DLD1 (cell line): ENCODE measurements around the gene ARL6IP4.

Source experiments
- in situ Hi-C: cut with HindIII; loops from 2 replicates; pipeline ENCODE4 v1.10.0; 2017; ENCODE audit warnings: low sequenced_read_pairs

The ARL6IP4 gene

DNA sequence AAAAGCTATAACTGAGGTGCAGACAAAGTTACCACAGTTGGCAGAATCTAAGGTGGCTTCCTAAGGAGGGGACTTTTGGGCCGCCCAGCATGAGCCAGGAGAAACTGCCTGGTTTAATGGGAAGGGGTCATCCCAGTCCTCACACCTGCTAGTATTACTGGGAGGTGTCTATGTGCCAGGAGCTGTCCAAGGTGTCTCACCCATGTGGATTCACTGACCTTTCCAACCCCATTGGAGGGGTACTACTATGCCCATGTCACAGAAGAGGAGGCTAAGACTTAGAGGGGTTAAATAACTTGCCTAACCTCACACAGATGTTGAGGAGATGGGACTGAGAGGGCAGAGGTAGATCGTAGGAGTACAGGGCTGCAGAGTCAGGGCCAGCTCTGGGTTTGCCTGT, 24.4 kb upstream of the ARL6IP4 start:
- in situ Hi-C loops: no loop called here

DNA sequence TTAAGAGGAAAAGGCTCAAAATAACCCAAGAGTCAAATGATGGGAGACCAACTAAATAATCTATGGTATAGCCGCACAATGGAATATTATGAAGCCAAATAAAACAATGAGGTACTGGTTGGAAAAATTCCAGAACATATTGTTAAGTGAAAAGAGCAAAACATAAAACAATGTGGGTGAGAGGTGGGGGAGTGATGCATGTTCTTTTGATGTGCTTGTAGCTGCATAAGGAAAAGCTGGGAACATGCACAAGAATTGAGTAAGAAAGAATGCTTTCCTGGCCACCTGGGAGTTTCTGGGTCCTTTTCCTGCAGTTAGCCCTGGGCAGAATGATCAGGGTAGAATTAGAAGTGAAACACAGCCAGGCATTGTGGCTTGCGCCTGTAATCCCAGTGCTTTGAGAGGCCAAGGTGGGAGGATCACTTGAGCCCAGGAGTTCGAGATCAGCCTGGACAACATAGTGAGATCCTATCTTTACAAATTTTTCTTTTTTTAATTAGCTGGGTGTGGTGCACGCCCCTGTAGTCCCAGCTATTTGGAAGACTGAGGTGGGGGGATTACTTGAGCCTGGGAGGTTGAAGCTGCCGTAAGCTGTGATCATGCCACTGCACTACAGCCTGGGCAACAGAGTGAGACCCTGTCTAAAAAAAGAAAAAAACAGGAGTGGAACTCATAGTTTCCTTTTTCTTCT, 22.1 kb upstream of the ARL6IP4 start:
- in situ Hi-C loops: no loop called here

DNA sequence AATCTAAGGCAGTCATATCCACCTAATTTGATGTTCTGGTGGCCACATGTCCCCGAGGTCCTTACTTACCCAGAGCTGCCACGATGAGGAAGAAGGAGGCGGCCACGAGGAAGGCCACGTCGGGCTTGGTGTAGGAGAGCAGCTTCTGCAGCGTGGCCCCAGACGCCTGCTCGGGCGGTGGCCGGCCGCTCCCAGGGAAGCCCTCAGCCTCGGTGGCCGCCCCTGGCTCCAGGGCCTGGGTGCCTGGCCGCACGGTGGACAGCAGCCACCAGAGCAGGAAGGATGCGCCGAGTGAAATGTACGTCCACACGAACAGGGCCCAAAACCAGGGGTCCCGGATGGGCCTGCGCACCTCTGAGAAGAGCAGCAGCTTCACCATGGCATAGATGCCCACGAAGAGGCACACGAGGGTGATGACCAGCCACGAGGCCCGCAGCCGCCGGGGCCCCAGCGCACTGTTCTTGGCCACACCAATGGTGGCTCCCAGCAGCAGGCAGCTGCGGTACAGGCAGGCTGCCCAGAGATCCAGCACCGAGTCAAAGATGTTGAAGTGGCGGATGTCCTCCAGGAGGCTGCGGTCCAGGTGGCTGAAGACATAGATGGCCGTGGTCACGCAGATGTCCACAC, 20.8 kb upstream of the ARL6IP4 start:
- in situ Hi-C loops: no loop called here

DNA sequence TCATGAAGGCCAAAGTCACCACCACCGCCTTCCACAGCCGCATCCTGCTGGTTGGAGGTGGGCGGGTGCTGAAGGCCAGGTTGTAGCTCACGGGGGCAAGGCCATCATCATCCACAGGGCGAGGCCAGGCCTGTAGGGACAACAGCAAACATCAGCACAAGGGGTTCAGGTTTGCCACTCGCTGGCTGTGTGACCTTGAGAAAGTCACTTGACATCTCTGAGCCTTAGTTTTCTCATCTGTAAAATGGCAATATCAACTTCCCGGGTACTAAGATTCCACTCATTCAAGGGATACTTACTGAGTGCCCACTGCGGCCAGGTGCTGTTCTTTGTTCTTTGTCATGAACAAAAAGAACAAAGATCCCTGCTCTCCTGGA, 20.3 kb upstream of the ARL6IP4 start:
- in situ Hi-C loops: no loop called here

DNA sequence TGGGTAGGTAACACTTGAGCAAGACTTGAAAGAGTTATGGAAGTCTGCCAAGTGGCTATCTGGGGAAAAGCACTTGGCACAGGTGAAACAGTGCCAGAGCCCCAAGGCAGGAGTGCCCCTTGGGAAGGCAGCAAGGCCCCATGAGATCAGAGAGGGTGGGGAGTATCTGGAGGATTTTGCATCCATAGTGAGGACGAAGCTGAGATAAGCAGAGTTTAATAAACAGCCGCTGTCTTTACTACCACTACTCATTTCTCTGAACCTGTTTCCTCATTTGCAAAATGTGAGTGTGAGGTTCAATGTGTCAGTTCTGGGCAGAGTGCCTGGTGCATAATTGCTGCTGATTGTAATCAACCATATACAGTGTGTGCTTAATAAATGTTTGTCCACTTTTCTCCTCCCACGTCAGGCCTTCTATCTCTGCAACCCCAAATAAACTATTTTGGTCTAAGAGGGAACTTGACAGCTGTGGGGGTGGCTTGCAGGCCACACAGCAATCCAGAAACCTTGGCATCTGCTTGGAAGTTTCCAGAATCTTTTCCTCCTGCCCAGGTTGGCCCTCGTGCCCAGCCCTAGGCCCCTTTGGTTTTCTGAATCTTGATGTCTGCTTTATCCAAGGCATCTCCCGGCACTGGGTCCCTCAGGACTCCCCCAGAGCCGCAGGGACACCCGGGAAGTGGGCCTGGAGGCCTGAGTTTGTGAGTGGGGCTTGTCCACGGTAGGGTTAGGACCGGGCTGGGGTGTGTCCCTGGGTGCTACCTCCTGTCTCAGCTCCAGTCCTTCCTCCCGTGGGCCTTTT, 18.8 kb upstream of the ARL6IP4 start:
- in situ Hi-C loops: no loop called here

DNA sequence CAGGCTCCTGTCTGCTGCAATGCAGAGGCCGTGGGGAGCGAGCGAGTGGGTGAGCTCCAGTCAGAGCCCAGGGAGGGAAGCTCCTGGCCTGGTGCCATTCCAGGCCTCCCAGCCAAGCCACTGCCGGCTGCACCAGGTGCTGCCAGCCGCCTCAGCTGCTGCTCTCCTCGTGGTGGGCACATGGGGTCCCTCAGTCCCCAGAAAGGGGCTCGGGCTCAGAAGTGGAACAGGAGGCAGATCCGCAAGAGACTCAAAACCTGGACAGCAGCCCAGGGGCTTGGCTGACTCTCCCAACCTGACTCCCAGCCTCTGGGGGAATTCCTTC, 16.6 kb upstream of the ARL6IP4 start:
- in situ Hi-C loops: no loop called here

DNA sequence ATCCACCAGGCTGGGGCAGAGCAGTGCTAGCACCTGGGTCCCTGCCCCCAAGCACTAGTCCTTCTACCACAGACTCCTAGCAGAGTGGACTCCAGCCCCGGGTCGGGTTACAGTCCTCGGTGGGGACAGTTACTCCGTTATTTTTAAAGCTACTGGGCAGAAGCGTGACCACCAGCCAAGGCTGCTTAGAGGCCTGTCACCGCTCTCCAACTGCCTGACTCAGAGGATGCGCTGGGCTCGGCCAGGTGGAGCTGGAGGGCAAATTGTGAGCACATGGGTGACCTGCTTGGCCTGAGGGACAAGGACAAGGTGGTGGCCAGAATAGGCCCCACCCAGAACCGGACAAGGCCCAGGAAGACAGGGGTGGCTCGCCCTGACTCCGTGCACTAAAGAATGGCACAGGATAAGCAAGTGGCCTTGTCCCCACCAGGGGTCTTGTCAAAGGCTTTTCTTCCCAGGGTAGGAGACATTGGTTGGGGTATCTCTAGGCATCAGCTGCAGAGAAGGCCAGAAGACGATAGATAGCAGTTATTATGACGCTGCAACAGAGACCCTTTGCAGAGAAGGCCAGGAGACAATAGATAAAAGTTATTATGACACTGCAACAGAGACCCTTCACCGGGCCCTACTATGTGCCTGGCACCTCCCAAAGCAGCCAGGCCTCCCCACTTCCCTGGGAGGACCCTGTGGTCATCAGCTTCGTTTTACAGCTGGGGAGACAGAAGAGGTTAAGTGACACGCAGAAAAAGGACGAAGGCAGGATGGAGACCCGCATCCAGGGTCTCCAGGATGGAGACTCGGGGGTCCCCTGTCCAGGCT, 15.8 kb upstream of the ARL6IP4 start:
- in situ Hi-C loops: no loop called here

DNA sequence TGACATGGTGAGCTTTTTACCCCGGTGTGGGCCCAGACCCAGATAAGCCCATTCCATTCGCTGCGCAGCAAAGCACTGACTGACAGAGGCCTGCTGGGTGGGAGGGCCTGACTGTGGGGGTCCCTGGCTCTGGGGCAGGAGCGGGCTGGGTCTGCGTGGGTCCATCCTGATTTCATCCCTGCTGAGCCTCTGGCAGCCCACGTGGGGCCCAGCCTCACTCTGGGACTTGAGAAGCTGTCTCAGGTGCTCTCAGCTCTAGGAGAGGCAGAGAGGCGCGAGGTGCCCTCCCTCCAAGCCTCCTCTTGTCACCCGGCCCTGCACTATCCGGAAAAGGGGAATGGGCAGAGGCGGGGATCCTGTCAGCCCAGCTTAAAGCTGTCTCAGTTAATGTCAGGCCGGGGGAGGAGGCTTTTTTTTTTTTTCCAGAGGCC, 15.1 kb upstream of the ARL6IP4 start:
- in situ Hi-C loops: no loop called here

DNA sequence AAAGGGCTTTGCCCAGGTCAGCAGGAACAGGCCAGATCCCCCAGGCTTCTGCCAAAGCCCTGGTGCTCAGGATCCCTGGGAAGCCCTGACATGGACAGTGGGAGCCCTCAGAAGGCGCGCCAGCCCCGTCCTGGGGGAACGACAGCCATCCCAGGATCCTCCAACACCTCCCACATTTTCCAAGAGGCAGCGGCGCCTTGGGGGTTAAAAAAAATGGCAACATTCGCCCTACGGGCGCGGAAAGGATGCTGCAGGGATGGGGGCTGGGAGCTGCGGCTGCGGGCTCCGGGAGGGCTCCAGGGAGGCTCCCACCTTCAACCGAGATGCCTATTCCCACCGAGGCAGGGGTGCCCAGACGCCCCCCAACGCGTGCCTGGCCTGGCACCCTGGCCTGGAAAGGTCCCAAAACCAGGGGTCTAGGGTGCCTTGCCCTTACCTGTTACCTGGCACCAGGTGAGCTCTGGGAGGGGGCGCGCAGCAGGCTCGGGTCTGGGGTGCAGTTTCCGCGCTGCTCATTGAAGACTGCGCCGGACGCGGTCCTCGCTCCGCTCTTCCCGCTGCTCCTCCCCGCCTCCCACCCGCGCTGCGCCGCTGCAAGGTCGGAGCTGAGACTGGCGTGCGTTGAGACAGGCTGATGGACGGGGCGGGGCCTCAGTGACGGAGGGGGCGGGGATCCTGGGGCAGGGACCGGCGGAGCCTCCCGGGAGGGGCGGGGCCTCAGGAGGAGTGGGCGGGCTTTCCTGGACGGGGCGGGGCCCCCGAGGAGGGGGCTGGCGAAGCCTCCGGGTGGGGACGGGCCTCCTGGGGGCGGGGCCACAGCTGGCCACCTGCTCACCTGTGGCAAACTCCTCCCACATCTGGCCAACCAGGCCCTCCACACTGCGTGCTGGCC, 14.4 kb upstream of the ARL6IP4 start, which contains the start of gene ABCB9:
Gene ABCB9 (minus strand): TSS at position 613 of the 892 bp plus-strand sequence. CDS start 6,228 bp downstream, outside the sequence.
- in situ Hi-C loops: no loop called here

DNA sequence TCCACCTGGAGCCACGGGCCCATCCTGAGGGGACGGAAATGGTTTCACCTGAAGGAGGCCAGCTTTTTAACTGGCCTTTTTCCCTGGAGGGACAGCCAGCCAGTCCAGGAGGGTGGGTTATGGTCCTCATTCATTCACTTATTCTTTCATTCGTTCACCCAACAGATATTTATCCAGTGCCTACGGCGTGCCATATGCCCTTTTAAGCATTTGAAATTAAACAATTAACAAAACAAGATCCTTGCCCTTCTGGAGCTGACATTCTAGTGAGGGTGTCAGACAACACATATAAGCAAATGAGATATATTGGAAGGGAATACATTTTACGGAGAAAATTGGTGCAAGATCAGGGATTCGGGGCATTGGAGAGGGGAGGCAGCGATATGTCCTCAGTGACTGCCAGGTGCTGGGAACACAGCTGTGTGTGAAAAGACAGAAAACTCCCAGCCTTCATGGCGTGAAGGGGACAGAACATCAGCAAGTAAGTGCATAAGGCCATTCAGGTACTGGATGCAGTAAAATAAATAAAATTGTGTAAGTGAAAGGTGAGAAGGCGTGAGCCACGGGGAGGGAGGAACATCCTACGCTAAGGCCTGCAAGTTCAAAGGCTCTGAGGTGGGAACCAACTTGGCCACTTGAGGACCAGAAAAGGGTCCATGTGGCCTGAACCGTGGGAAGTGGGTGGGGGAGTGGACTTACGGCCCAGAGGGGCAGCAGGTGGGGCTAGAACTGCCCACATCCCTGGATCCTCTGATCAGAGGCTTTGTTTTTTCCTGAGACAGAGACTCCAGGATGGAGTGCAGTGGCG, 13.5 kb upstream of the ARL6IP4 start:
- in situ Hi-C loops: no loop called here

DNA sequence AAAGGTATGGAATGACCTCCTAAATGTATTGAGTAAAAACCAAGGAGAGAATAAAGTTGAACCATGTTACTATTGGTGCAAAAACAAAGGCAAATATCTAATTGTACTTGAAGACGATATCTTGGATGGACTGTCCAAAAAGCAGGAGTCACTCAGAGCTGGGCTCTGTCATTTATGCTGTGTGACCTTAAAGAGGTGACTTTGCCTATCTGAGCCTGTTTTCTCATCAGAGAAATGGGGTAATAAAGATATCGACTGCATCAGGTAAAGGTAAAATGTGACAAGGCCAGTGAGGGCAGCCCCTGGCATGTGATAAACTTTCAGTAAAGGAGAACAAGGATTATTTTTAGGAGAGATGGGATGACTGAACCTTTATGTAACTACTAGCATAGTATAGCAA, 12.4 kb upstream of the ARL6IP4 start:
- in situ Hi-C loops: no loop called here

DNA sequence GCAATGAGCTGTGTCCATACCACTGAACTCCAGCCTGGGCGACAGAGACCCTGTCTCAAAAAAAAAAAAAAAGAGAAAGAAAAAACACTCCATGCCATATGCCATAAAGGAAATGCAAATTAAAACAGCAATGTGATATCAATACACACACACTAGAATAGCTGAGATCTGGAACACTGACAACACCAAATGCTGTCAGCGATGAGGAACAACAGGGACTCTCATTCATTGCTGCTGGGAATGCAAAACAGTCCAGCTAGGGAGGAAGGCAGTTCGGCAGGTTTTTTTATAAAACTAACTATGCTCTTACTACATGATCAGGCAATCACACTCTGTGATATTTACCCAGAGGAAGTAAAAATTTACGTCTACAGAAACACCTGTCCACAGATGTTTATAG, 10.8 kb upstream of the ARL6IP4 start:
- in situ Hi-C loops: no loop called here

DNA sequence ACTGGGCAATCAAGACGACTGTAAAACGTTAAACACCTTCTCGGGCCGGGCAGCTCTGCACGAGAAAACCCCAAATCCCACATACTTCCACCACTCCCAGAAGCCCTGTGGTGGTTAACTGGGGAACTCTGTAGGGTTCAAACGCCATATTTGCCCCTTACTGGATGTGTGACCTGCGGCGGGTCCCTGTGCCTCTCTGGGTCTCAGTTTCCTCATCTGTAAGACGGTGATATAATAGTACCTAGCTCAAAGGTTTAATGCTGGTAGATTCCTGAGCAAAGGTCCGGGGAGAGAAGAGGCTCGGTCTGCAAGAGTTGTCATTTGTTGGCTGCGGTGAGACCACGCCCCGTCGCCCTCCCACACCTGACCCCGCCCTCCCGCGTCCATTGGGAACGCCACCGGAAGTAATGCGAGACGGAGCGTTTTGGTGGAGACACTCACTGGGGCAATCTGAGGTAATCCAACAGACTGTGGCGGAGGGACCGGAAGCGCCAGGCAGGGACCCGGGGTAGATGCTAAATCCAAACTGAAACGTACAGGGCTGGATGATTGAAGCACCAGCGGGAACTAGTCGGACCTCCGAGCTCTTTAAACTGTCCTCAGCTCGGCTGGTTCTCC, 6.1 kb upstream of the ARL6IP4 start:
- in situ Hi-C loops: no loop called here

DNA sequence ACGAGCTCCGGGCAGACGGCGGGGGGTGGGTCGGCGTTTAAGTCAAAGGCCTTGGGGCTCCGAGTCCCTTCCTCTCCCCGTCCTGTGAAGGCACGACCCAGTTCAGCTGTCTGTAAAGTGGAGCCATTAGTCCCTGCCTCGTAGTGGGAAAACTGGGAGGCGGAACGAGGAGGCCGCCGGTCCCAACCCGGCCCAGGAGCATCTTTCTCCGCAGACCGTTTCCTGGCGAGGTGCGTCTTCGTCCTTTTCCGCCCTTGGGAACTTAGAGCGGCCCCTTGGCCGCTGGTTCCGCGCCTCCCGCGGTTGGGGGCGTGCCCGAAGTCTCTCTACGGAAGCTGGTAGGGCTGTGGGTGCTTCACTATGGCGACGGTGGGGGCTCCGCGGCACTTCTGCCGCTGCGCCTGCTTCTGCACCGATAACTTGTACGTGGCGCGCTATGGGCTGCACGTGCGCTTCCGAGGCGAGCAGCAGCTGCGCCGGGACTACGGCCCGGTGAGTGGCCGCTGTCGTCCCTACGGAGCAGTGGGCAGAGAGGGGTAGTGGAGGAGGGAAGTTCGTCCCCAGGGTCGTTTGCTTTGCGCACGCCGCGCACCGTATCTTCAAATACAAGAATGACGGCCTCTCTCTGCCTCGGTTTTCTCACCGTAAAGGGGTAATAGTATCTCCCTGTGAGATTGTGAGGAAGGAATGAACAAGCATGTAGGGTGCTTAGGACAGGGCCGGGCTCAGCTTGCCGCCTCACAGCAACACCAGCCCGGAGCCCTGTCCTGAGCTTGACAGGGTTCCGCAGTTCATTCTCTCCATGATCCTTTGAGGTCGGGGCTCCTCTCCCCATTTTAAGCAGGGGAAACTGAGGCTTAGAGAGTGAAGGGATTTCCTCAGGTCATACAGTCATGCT, 5.3 kb upstream of the ARL6IP4 start, which contains the start of gene OGFOD2:
Gene OGFOD2 (plus strand): TSS at position 353 of the 898 bp plus-strand sequence. CDS start 8 bp downstream, at position 361.
- in situ Hi-C loops: no loop called here

DNA sequence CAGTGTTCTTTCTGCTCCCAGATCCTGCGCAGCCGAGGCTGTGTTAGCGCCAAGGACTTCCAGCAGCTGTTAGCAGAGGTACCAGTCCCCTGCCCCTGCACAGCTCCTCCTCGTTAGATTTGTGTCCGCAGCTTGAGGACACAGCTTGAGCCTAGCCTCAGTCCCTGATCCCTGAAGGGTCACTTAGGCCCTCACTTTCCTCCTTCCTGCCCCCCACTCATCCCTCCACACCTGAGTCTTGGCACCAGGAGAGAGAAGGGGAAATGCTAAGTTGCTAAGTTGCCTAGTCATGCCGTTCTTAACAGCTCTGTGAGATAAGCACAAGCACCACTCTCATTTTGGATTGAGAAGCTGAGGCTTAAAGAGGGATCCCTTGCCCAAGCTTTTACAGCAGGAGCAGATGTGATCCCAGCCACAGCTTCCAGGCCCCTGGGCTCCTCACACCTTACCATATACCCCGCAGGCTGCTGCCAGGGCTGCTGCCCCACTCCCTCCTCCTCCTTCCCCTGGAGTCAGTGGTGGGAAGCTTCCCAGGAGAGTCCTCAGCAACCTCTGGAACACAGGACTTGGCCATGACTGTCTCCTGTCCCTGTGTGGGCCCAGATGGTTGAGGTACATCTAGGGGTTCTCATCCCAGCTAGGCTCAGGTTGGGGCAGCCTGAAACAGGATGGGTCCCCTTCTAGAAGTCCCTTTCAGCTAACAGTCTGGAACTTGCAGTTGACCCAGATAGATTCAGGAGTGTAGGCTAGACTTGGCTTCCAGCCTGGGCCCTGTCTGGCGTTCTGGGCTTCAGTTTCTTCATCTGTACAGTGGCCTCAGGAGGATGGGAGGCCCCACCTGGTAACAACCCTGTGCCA, 4.5 kb upstream of the ARL6IP4 start:
- in situ Hi-C loops: no loop called here

DNA sequence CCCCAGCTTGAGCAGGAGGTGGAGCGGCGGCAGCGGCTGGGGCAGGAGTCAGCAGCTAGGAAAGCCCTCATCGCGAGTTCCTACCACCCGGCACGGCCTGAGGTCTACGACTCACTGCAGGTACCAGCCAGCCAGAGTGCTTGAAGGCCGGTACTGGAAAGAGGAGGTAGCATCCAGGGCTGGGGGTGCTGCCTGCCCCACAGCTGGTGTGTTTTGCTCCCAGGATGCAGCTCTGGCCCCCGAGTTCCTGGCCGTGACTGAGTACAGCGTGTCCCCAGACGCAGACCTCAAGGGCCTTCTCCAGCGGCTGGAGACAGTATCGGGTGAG, 3.9 kb upstream of the ARL6IP4 start:
- in situ Hi-C loops: no loop called here

DNA sequence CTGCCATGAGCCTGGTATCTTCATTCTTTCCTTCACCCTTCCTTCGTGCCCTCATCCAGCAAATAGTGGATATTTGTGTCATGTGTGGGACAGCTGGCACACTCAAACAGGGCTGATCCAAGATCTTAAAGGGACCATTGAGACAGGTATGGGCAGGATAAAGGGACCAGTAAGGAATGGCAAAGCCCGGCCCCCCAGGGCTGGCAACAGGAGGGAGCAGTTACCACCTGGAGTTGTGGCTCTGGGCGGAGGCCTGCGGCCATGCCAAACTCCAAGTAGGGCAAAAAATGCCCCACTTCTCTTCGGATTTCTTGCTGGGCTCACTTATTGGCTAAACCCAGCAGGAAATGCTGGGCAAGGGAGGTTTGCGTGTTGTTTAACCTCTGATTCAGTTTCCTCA, 3.3 kb upstream of the ARL6IP4 start:
- in situ Hi-C loops: no loop called here
